DMS79 (cell line): ENCODE data around the gene AZGP1.
"Not testable (repeated sequence)": the region's sequence is repeated elsewhere in the genome, so short reads cannot be mapped to it uniquely, and the experiment has no call there.

ENCODE experiments used
- DNase-seq: peaks from one replicate; lab custom pipeline; 2025; lab: John Stamatoyannopoulos, UW

Gene AZGP1

DNA sequence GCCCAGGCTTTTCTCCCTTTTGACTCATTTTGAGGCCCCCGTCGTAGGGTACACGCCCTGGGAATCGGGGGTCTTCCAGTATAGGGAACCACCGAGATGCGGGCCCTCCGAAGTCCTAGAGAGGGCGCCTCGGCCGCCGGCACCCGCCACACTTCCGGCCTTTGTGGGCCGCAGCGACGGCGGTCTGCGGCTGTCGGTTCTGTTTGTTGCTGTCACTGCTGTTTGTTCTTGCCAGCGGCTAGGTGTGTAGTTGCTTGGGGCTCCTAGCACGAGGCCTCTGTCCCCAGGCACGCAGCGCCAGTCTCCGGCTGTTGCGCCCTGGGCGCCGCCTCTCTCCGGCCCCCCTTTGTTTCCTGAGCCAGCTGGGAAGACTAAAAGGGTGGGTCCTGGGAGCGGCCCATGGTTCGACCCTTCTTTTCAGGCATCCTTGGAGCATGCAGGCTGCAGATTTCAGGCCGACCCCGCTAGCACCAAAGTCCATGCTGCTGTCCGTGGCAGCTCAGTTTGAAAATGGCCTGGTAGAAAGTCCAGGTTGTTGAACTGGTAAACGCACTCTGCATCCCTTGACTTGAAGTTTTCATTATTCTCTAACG lies 21.8 kb upstream of the AZGP1 start:
- no peak for DNase-seq

GRCh38 chr7:99996755-99997544 lies 21.1 kb upstream of the AZGP1 start:
- no peak for DNase-seq

DNA sequence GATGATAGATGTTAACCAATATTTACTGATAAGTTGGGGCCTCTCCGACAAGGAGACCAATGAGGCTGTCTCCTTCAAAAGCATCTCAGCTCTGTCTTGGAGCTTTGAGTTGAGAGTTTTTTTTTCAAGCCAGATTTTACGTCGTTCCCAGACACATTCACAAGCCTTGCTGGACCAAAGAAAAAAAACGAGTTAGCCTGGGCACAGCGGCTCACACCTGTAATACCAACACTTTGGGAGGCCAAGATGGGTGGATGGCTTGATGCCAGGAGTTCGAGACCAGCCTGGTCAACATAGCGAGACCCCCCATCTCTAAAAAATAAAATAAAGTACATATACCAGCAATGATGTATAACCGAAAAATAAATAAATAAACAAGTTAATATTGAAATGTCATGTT lies 19.0 kb upstream of the AZGP1 start:
- DNase-seq, result no peak

- DNase-seq, result no peak
Observed at GRCh38 chr7:99992330-99993038, 16.7 kb upstream of the AZGP1 start.

- not testable (repeated sequence) for DNase-seq
Observed at GRCh38 chr7:99991543-99991942, 15.7 kb upstream of the AZGP1 start.

GRCh38 chr7:99990460-99990852 lies 14.6 kb upstream of the AZGP1 start:
- DNase-seq, result no peak

DNA sequence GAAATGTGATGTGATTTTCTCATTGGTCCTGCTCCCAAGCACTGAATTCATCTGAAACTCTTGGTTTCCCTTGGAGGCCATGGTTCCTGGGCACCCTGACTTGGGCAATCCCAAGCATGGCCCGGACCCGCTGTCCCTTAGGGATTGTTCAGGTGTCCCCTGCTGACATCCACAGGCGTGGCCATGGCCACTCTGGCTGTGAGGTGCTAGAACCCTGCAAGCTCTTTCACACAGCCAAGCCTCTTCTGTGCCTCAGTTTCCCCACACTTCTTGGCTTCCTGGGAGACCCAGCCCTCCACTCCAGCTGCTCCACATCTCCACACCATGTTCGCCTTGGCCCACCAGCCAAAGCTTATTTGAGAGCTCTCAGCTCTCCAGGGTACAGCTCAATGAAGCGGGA lies 12.0 kb upstream of the AZGP1 start:
- DNase-seq, result no peak

DNA sequence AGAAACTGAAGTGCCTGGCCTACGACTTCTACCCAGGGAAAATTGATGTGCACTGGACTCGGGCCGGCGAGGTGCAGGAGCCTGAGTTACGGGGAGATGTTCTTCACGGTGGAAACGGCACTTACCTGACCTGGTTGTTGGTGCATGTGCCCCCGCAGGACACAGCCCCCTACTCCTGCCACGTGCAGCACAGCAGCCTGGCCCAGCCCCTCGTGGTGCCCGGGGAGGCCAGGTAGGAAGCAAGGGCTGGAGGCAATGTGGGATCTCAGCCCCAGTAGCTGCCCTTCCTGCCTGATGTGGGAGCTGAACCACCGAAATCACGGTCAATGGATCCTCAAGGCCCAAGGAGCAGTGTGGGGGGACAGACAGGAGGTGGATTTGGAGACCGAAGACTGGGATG lies 11.5 kb upstream of the AZGP1 start:
- DNase-seq, result not testable (repeated sequence)

- no peak for DNase-seq
Observed at GRCh38 chr7:99984593-99984992, 8.8 kb upstream of the AZGP1 start.

DNA sequence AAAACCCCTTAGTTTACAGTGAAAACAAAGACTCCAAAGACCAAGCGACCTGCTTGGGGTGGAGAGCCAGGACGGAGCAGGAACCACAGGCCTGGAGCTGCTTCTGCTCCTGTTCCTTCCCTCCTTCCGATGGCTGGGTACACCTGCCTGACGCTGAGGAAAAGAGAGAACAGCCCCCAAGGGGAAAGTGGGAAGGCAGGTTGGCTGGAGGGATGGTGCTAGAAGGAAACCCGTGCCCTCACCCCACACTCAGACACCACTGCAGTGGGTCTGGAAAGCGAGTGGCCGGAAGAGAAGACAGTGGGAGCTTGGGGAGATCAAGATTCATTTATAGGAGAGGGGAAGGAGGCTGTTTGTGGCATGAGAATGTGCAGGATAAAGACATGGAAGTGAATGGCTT lies 5.2 kb upstream of the AZGP1 start:
- DNase-seq, result not testable (repeated sequence)

GRCh38 chr7:99980448-99980872 lies 4.6 kb upstream of the AZGP1 start:
- DNase-seq, result not testable (repeated sequence)

GRCh38 chr7:99979814-99980225 lies 4.0 kb upstream of the AZGP1 start:
- peak; percentile 6 for DNase-seq

DNA sequence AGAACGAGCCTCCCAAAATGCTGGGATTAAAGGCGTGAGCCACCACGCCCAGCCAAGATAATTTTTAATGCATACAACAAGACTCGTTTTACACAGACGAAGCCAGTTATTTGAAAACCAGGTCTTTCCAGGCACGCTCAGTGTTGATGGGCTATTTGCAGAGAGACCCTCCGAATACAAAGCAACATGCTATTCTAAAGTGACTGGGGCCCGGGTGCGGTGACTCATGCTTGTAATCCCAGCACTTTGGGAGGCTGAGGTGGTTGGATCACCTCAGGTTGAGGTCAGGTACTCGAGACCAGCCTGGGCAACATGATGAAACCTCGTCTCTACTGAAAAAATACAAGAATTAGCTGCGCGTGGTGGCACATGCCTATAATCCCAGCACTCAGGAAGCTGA lies 795 bp upstream of the AZGP1 start:
- no peak for DNase-seq

- no peak for DNase-seq
Observed at GRCh38 chr7:99974681-99975080, 1.1 kb downstream of the AZGP1 start.

GRCh38 chr7:99973817-99974216 lies 2.0 kb downstream of the AZGP1 start:
- DNase-seq, result not testable (repeated sequence)

GRCh38 chr7:99971242-99971641 lies 4.6 kb downstream of the AZGP1 start:
- DNase-seq, result no peak

DNA sequence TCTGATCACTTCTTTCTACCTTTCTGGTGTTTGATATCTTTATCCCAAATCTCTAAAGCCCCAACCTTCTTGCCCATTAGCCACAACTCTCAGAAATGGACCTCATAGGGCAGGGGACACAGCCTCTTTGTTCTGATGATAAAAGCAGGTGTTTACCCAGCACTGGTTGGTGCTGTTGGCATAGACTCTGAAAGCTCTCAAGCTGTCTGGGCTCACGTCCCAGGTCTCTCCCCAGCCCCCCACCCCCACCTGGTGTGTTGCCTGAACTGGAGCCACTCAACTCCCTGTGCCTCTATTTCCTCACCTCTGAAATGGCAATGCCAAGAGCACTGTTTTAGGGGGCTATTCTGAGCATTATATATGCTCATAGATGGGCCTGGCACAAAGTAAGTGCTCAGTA lies 6.0 kb downstream of the AZGP1 start:
- DNase-seq, result not testable (repeated sequence)

DNA sequence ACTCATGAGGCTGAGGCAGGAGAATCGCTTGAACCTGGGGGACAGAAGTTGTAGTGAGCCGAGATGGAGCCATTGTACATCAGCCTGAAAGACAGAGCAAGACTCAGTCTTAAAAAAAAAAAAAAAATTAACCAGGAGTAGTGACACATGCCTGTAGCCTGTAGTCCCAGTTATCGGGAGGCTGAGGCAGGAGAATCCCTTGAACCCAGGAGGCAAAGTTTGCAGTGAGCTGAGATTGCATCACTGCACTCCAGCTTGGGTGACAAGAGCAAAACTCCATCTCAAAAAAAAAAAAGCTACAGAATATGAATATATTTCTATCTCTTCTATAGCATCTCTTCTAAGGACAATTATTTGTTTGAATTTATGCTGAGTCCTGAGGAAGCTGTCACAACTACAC lies 6.5 kb downstream of the AZGP1 start:
- no peak for DNase-seq

DNA sequence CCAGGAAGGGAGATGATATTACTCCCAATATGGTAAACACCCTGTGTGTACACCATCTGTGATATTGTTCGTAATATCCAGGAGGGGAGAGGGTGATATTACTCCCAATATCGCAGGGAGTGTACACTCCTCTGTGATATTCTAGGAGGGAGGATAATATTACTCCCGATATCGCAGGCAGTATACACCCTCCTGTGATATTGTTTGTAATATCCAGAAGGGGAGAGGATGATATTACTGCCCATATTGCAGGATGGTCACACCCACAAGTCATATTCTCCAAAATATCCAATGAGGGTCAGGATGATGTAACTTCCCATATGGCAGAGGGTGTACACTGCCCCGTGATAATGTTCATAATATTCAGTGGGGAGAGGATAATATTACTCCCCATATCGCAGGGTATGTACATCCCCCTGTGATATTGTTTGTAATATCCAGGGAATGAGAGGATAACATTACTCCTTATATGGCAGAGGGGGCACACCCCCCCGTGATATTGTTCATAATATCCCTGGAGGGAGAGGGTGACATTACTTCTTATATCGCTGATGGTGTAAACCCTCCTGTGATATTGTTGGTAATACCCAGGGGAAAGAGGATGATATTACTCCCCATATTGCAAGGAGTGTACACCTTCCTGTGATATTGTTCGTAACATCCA lies 17.1 kb downstream of the AZGP1 start:
- DNase-seq, result no peak

- DNase-seq, result no peak
Observed at GRCh38 chr7:99955247-99955646, 20.6 kb downstream of the AZGP1 start.

DNA sequence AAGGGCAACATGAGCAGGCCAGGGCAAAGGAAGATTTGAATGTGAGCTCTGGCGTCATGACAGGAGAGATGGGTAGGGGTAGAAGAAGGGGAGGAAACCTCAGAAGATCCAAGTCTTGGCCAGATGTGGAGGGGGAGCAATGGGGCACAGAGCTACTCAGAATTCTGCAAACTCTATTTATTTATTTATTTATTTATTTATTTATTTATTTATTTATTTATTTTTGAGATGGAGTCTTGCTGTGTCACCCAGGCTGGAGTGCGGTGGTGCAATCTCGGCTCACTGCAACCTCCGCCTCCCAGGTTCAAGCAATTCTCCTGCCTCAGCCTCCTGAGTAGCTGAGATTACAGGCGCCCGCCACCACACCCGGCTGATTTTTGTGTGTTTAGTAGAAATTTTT lies 21.2 kb downstream of the AZGP1 start:
- DNase-seq, result not testable (repeated sequence)

DNA sequence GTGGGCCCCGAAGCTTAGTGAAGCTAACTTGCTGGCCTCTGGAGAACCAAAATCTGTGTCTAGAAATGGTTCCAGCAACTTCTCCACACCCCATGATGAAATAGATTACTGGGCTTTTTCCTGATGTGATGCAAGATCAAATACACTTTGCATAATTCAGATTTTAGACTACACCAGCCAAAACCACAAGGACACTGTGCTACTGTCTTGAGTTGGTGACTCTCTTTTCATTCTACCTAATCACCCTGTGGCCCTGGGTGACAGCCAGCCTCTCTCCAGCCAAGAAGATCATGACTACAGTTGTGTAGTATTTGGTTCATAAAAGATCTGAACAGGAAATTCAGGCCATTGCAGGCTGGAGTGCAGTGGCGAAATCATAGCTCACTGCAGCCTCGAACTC lies 22.2 kb downstream of the AZGP1 start:
- DNase-seq, result no peak

DNA sequence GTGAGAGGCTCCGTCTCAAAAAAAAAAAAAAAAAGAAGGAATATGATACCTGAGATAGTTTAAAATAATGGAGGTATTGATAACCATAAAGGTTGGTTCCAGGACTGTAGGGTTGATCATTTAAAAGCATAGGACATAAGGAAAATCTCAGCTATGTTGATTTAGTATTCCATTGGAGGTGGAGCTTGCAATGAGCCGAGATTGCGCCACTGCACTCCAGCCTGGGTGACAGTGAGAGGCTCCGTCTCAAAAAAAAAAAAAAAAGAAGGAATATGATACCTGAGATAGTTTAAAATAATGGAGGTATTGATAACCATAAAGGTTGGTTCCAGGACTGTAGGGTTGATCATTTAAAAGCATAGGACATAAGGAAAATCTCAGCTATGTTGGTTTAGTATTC lies 23.2 kb downstream of the AZGP1 start:
- DNase-seq, result not testable (repeated sequence)
